ENCODE results near the gene EEF1G. TPM values are rescaled to one million over a fixed set of nuclear protein-coding genes. Genes with fewer than 3 reads are reported as not detected.

EEF1G gene, protein sequence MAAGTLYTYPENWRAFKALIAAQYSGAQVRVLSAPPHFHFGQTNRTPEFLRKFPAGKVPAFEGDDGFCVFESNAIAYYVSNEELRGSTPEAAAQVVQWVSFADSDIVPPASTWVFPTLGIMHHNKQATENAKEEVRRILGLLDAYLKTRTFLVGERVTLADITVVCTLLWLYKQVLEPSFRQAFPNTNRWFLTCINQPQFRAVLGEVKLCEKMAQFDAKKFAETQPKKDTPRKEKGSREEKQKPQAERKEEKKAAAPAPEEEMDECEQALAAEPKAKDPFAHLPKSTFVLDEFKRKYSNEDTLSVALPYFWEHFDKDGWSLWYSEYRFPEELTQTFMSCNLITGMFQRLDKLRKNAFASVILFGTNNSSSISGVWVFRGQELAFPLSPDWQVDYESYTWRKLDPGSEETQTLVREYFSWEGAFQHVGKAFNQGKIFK
- 1,044 and 1,412 TPM in 2 replicates for total RNA-seq

DNA sequence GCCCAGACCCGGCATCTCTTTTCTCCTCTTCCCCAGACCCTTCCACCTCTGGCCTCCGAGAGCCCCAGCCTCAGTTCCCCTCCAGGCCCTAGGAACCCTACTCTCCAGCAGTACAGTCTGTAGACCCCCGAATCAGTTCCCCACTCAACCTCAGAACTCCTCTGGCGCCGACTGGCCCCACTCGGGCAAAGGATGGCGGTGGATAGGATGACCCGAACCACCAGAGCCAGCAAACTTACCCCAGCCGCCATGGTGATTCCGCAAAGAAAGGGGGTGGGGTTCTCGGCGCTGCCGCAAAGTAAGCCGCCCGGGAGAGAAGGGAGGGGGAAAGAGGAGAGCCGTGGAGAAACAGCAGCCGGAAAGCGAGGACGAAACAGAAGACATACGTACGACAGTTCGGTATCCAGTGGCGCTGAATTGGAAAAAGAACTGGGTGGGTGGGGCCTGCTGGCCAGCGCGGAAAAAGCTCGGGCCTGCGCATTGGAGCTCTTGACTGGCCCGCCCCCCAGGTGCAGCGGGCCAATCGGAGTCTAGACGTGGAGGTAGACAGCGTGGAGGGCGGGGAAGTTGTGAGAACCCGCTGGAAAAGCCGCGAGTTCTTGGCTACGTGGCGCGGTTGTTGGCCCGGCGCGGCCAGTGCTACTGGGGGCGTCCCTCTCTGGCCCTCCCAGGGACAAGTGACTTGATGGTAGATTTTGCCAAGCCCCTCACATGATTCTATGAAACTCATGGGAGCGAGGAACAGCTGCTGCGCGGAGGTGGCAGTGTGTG is at the start of gene EEF1G:
EEF1G (minus strand) TSS at position 300 of the 771 bp plus-strand sequence; CDS start at position 251, 49 bp downstream.

DNA sequence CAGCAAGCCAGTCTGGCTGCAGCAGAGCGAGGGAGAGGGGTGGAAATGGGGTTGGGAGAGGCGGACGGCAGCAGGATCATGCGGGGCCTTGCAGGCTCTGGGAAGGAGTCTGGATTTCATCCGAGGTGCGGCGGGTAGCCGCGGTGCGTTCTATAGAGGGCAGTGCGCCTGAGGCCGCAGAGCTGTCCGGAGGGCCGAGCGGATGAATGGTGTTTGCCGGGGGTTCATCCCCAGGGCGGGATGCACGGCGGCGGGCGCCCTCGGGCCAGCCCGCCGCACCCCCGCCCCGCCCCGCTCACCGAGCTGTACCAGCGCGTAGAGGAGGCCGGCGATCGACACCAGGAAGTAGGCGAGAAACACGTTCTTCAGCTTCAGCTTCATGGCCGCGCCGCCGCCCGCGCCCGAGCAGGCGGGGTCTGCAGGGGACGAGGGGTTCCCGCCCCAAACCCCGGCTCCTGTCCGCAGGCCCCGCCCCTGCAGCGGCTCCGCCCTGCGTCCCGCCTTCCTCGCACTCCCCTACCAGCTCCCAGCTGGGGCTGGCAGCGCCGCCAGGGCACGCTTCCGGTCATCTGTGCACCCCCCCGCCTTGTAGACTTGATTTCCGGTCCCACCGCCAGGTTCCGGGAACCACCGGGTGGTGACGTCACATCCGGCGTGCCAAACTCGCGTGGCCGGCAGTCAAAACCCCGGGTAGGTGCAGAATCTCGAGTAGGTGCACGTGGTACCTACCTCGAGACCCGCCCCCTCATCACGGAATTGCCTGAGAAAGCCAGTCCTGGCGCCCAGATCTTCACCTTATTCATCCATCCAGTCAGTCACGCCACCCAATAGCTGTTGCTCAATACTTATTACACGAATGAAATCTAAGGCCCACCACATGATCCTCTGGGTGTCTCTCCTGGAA is 48.1 kb upstream of the EEF1G start, which contains the start of gene B3GAT3:
B3GAT3 (minus strand) TSS at position 420 of the 904 bp plus-strand sequence; CDS start at position 381, 39 bp downstream.

DNA sequence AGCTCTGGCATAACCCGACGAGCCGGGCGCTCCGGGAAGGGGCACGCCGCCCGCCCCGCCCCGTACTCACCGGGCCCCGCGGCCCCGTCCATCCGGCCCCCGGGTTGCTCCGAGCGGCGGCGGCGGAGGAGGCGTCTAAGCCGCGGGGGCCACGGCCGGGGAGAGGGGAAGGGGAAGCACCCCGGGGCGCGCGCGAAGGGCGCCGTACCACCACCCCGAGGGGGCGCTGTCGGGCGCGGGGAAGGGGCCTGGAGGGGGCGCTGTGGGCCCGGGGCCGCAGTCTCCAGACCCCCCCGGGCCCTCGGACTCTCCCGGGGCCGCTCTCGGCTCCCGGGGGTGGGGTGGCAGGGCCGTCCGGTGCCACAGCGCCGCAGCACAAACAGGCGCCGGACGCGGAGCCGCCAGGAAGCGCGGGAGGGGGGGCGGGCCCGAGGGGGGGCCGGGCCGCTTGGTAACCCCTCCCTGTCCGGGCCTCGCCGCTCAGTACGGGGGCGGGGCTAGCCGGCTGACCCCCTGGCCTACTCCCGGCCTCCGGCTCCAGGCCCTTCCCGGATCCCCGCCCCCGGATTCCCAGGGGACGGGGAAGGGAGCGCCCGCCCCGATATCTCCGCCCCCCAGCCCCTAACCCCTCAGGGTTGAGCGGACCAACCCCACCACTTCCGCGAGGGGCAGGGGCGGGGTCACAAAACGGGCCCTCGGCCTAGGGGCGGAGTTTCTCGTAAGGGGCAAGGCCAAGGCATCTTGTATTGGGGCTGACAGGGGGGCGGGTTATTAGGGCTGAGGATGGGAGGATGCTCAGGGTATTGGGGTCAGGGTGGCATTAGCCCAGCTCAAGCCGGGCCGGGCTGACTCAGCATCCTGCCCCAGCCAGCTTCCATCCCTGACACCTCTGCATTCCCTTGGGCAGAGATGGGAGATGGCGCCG is 38.9 kb upstream of the EEF1G start, which contains the start of the genes EML3 and ROM1:
EML3 (minus strand) TSS at position 410 of the 925 bp plus-strand sequence; CDS start at position 92, 318 bp downstream.
ROM1 (plus strand) TSS at position 892 of the 925 bp plus-strand sequence; CDS start at position 917, 25 bp downstream.

DNA sequence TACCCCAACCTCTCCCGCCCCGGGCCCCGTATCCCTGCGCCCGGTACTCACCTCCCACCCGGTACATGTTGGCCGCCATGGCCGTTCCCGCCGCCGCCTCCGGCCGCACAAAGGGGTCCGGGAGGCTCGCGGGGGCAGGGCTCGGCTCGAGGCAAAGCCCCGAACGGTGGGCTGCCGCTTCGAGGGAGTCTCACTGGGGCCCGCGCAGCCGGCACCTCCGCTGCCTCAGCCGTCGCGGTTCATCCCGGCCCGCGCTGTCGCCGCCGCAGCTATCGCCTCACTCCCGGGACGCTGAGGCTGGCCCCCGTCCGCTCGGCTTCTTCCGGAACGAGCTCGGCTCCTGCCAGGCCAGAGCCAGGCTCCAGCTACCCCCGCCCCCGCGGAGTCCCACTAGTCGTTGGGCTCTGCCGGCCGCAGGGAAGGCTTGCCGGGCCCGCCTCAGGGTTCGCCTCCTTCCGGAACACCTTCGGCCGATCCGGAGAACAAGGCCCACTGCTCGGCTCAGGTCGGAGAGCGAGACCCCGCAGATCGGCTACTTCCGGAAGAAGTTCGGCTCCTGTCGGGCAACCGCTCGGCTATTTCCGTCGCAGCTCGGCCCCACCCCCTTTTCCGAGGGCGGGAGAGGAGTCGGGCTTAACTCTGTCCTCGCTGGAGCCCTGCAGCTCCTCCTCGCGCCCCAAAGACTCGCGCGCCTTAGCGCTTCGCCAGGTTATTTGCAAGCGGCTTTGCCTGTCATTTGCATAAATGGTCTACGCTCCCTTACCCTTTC is 27.9 kb upstream of the EEF1G start, which contains the start of gene MTA2:
MTA2 (minus strand) TSS at position 494 of the 769 bp plus-strand sequence; CDS start at position 79, 415 bp downstream.

DNA sequence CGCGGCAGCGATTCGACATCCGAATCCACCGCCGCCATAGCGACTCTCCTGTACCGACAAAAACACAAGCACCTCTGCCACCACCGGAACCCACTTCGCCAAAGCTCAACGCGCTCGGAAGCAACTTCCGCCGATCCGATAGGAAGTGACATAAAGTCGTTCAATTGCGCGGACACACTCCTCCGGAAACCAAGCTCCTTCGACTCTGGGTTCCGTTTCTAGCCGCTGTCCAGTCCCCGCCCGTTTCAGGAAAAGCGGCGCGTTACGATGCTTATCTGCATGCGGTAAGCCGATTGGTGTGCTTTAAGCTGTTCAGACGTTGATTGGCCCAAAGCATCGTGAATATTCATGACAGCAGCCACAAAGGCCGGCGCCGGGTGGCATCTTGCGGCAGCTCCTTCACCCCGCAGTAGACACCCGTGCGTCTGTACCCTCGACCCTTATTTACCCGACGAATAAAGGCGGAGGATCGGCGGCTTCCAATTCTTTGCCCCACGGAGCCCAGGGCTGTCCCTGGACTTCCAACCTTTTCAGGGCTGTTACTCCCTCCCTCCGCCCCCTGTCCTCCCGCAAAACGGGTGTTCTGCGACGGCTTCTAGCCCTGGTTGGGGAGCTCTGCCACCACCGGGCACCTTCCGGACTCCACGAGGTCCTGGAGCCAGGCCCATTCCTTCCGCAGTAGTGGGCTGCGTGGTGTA is 17.9 kb upstream of the EEF1G start, which contains the start of gene TUT1:
TUT1 (minus strand) TSS at position 76 of the 698 bp plus-strand sequence; CDS start at position 38, 38 bp downstream.

DNA sequence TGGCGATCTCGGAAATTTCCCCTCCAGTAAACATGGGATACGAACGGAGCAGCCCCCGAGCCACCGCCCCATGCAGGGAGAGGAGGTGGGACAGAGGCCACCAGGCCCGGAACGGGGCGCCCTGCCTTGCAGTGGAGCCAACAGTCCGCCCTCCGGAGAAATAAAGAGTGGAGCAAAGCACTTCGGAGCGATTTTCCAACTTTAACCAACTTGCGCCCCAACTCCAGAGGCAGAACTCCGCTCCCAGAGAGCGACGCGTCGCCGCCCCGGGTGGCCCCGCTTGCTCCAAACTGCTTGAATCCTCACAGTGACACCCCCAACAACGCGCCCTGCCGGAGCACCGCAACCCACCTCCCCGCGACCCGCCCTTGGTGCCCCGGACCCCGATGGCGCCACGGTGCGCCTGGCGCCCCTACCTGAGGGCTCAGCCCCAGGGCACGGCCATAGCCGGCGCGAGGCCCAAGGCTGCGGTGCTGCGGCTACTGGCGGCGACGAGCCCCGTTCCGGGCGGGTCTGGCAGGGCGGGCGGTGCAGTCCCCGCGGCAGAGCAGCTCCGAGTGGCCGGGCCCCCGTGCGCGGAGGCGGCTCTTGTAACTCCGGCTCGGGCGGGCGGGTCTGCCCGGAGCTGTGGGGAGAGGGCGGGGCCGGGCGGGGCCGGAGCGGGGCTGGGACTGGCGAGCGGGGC is 27.3 kb downstream of the EEF1G start, which contains the start of gene AHNAK:
AHNAK (minus strand) TSS at position 563 of the 685 bp plus-strand sequence. CDS start 10,708 bp downstream, outside the sequence.

Other genes with a start within 250 kb of the EEF1G start
- gene ASRGL1, start 236.4 kb downstream of the EEF1G start, total RNA-seq: 28.6 and 37.1 TPM in 2 replicates
- not detected in 2 replicates for gene SCGB1A1, start 154.9 kb downstream of the EEF1G start, total RNA-seq
- gene AHNAK, start 27.1 kb downstream of the EEF1G start, total RNA-seq: 274 and 293 TPM in 2 replicates
- 6.8 and 13.5 TPM in 2 replicates for gene TUT1, start 17.6 kb upstream of the EEF1G start, total RNA-seq
- 186 and 207 TPM in 2 replicates for gene MTA2, start 28.0 kb upstream of the EEF1G start, total RNA-seq
- 27.3 and 30.1 TPM in 2 replicates for gene EML3, start 38.9 kb upstream of the EEF1G start, total RNA-seq
- 5.3 and 5.8 TPM in 2 replicates for gene ROM1, start 39.4 kb upstream of the EEF1G start, total RNA-seq
- gene B3GAT3, start 48.1 kb upstream of the EEF1G start, total RNA-seq: 20.1 and 28.7 TPM in 2 replicates
- 213 and 230 TPM in 2 replicates for gene GANAB, start 72.7 kb upstream of the EEF1G start, total RNA-seq
- 22.8 and 24.4 TPM in 2 replicates for gene INTS5, start 79.4 kb upstream of the EEF1G start, total RNA-seq
- gene C11orf98, start 91.3 kb upstream of the EEF1G start, total RNA-seq: 38.7 and 44.4 TPM in 2 replicates
- gene CSKMT, start 91.4 kb upstream of the EEF1G start, total RNA-seq: 3.6 and 13.3 TPM in 2 replicates
- 9.7 and 11.2 TPM in 2 replicates for gene UQCC3, start 97.8 kb upstream of the EEF1G start, total RNA-seq
- 4.2 and 5.5 TPM in 2 replicates for gene LBHD1, start 98.4 kb upstream of the EEF1G start, total RNA-seq
- 137 and 210 TPM in 2 replicates for gene UBXN1, start 105.2 kb upstream of the EEF1G start, total RNA-seq
- under 0.01 and 0.30 TPM in 2 replicates for gene LRRN4CL, start 115.6 kb upstream of the EEF1G start, total RNA-seq
- 20.2 and 24.0 TPM in 2 replicates for gene BSCL2, start 133.5 kb upstream of the EEF1G start, total RNA-seq
- gene GNG3, start 133.8 kb upstream of the EEF1G start, total RNA-seq: 0.32 TPM in 1 of 2 replicates, not detected in the other
- gene HNRNPUL2, start 153.6 kb upstream of the EEF1G start, total RNA-seq: 5.8 and 11.9 TPM in 2 replicates
- 34.4 and 38.9 TPM in 2 replicates for gene TTC9C, start 154.6 kb upstream of the EEF1G start, total RNA-seq
- 10.9 and 11.4 TPM in 2 replicates for gene ZBTB3, start 180.3 kb upstream of the EEF1G start, total RNA-seq
- gene POLR2G, start 187.7 kb upstream of the EEF1G start, total RNA-seq: 86.7 and 113 TPM in 2 replicates
- 19.8 and 26.7 TPM in 2 replicates for gene TAF6L, start 197.5 kb upstream of the EEF1G start, total RNA-seq
- 22.5 and 26.6 TPM in 2 replicates for gene TMEM179B, start 213.5 kb upstream of the EEF1G start, total RNA-seq
- gene TMEM223, start 218.1 kb upstream of the EEF1G start, total RNA-seq: 13.4 and 21.8 TPM in 2 replicates
- 16.6 and 26.3 TPM in 2 replicates for gene NXF1, start 231.5 kb upstream of the EEF1G start, total RNA-seq

All from epithelial cell of umbilical artery (primary cell).